OCI-LY7 (cell line): ENCODE data around the gene NAP1L4. TPM values are rescaled to one million over a fixed set of nuclear protein-coding genes. Genes with fewer than 3 reads are reported as not detected.

Source experiments
- BruUV-seq: library from RNA; stranded (reverse); fragments of 400-500 nt; replicated peaks from 2 replicates; lab custom pipeline; 2021; lab: Mats Ljungman, UMichigan
- CTCF ChIA-PET: fragments of 300-600 bp; sonication (Branson Sonifier 250); formaldehyde crosslinking; loops from one replicate; lab custom pipeline; 2022; ENCODE audit warnings: antibody characterized with exemption; ENCODE audit not compliant: unreplicated experiment; lab: Charles Lee
- POLR2A ChIA-PET: fragments of 300-600 bp; sonication (Branson Sonifier 250); formaldehyde crosslinking; loops from one replicate; lab custom pipeline; 2022; ENCODE audit warnings: antibody characterized with exemption; lab: Charles Lee
- DNase-seq: peaks from one replicate; pipeline ENCODE4 v3.0.0-alpha.2; 2015; ENCODE audit warnings: low spot score
- H2AFZ ChIP-seq: fragments of 200-600 bp; sonication (generic), shearing (Covaris generic); 2 replicates; pipeline ENCODE4 v1.6.1; 2014; ENCODE audit warnings: mild to moderate bottlenecking, antibody characterized with exemption, low read length, moderate library complexity
- H3K27ac ChIP-seq: fragments of 200-600 bp; sonication (generic); 2 replicates; pipeline ENCODE4 v1.5.1; 2014; ENCODE audit warnings: mixed run types, low read depth, mild to moderate bottlenecking, moderate library complexity, low read length, inconsistent platforms; ENCODE audit not compliant: poor library complexity, severe bottlenecking
- H3K36me3 ChIP-seq: fragments of 200-600 bp; sonication (generic); 2 replicates; pipeline ENCODE4 v1.6.1; 2014; ENCODE audit warnings: mild to moderate bottlenecking, antibody characterized with exemption, low read length, moderate library complexity, mixed read lengths; ENCODE audit not compliant: insufficient read depth
- H3K4me1 ChIP-seq: fragments of 200-600 bp; sonication (generic); 2 replicates; pipeline ENCODE4 v1.5.1; 2014; ENCODE audit warnings: mild to moderate bottlenecking, low read length; ENCODE audit not compliant: insufficient read depth, poor library complexity, severe bottlenecking
- H3K4me2 ChIP-seq: fragments of 200-600 bp; sonication (generic); 2 replicates; pipeline ENCODE4 v1.6.1; 2014; ENCODE audit warnings: mild to moderate bottlenecking, low read length
- H3K4me3 ChIP-seq: fragments of 200-600 bp; sonication (generic); 2 replicates; pipeline ENCODE4 v1.5.1; 2014; ENCODE audit warnings: mild to moderate bottlenecking, low read depth, low read length; ENCODE audit not compliant: poor library complexity, severe bottlenecking
- H3K79me2 ChIP-seq: fragments of 200-600 bp; sonication (generic); 2 replicates; pipeline ENCODE4 v1.6.1; 2016; ENCODE audit warnings: low read depth, mild to moderate bottlenecking, low read length, moderate library complexity, mixed read lengths; ENCODE audit not compliant: insufficient read depth
- H3K9me2 ChIP-seq: fragments of 200-600 bp; sonication (generic); 2 replicates; pipeline ENCODE4 v1.6.1; 2016; ENCODE audit warnings: mild to moderate bottlenecking, low read length, mixed read lengths; ENCODE audit not compliant: insufficient read depth
- H3K9me3 ChIP-seq: fragments of 200-600 bp; sonication (generic); 2 replicates; pipeline ENCODE4 v1.6.1; 2014; ENCODE audit warnings: mild to moderate bottlenecking, mixed run types, low read length, mixed read lengths
- H4K20me1 ChIP-seq: fragments of 200-600 bp; sonication (generic); 2 replicates; pipeline ENCODE4 v1.6.1; 2014; ENCODE audit warnings: mild to moderate bottlenecking, antibody characterized with exemption, low read length, moderate library complexity, mixed read lengths; ENCODE audit not compliant: insufficient read depth
- CTCF ChIP-seq: fragments of 200-600 bp; sonication (generic); conservative IDR thresholded peaks from 2 replicates; pipeline ENCODE4 v1.5.1; 2014; ENCODE audit warnings: mild to moderate bottlenecking, antibody characterized with exemption, low read length, moderate library complexity, mixed read lengths
- EZH2phosphoT487 ChIP-seq: fragments of 200-600 bp; sonication (generic); IDR thresholded peaks from 2 replicates; pipeline ENCODE4 v1.6.1; 2018; ENCODE audit warnings: low read depth, borderline replicate concordance, mild to moderate bottlenecking, mixed run types, antibody characterized with exemption, low read length, moderate library complexity, mixed read lengths
- intact Hi-C: fragments of 100-400 bp; cut with micrococcal nuclease; formaldehyde crosslinking; loops from one replicate; pipeline ENCODE4 v1.10.0; 2022; ENCODE audit not compliant: unreplicated experiment
- total RNA-seq, 2 experiments: library from RNA; depleted of rRNA in 1 of 2; stranded (reverse); fragments of >200 nt in 1 of 2; shearing (Covaris generic) in 1 of 2; gene quantifications; 2 replicates each; pipeline ENCODE4 v1.2.3, GENCODE V29; 2014 to 2022

The NAP1L4 gene
- total RNA-seq, 2 experiments from 2014 or later = 152 to 183 TPM

- H3K36me3 ChIP-seq = peaks cover 80% of the 10 kb centered on the region
- no peaks in the 10 kb centered on the region for H3K4me1 ChIP-seq
- H3K27ac ChIP-seq = no peak overlapping the region
- intact Hi-C loops = no loop called here
- no peak overlapping the region for H3K4me3 ChIP-seq
- H3K9me3 ChIP-seq = no peaks in the 10 kb centered on the region
- no peak overlapping the region for H3K4me2 ChIP-seq
- no peak for TF ChIP-seq CTCF
- TF ChIP-seq EZH2phosphoT487 = no peak
- no peak for DNase-seq
- CTCF ChIA-PET = no interaction called here
- BruUV-seq = no TSS peak
- POLR2A ChIA-PET = no interaction called here
- H4K20me1 ChIP-seq = no peaks in the 10 kb centered on the region
- H3K79me2 ChIP-seq = no peaks in the 10 kb centered on the region
- H3K9me2 ChIP-seq = no peaks in the 10 kb centered on the region
- no peak overlapping the region for H2AFZ ChIP-seq
Observed at GRCh38 chr11:3016861-3017260, 24.7 kb upstream of the NAP1L4 start.

GRCh38 chr11:3015796-3016195, 23.7 kb upstream of the NAP1L4 start:
- no peak overlapping the region for H3K27ac ChIP-seq
- no peak for DNase-seq
- H3K4me1 ChIP-seq = no peaks in the 10 kb centered on the region
- no peak overlapping the region for H3K4me2 ChIP-seq
- no peaks in the 10 kb centered on the region for H3K9me3 ChIP-seq
- TF ChIP-seq EZH2phosphoT487 (no peak), CTCF (no peak)
- no peaks in the 10 kb centered on the region for H3K9me2 ChIP-seq
- ChIA-PET POLR2A (no interaction called here), CTCF (no interaction called here)
- intact Hi-C loops = no loop called here
- peaks cover 88% of the 10 kb centered on the region for H3K36me3 ChIP-seq
- no peaks in the 10 kb centered on the region for H4K20me1 ChIP-seq
- H3K4me3 ChIP-seq = no peak overlapping the region
- no TSS peak for BruUV-seq
- no peak overlapping the region for H2AFZ ChIP-seq
- no peaks in the 10 kb centered on the region for H3K79me2 ChIP-seq

- Histone ChIP-seq H3K4me3 (no peak overlapping the region), H3K9me3 (no peaks in the 10 kb centered on the region), H3K4me1 (no peaks in the 10 kb centered on the region), H3K9me2 (no peaks in the 10 kb centered on the region), H3K27ac (no peak overlapping the region), H3K4me2 (no peak overlapping the region), H4K20me1 (no peaks in the 10 kb centered on the region), H3K79me2 (no peaks in the 10 kb centered on the region), H3K36me3 (peaks cover 86% of the 10 kb centered on the region), H2AFZ (no peak overlapping the region)
- TF ChIP-seq CTCF (no peak), EZH2phosphoT487 (no peak)
- ChIA-PET CTCF (no interaction called here), POLR2A (interaction anchor here (0.8 to 1.1 kb wide), 3 partner anchors 12 to 42 kb away, joined by 3 to 4 read pairs (median 3); partner anchors contain the start of gene CARS1)
- no TSS peak for BruUV-seq
- intact Hi-C loops = no loop called here
- no peak for DNase-seq
Observed at GRCh38 chr11:3014943-3015342, 22.8 kb upstream of the NAP1L4 start.
